GM19025 (cell line): ENCODE measurements around the gene ZNF559.
"Not testable (repeated sequence)": the region's sequence is repeated elsewhere in the genome, so short reads cannot be mapped to it uniquely, and the experiment has no call there.

Source experiments
- ATAC-seq: cut with Tn5 transposase; IDR thresholded peaks from one replicate; pipeline ENCODE4 v1.9.1; 2021; ENCODE audit warnings: mild to moderate bottlenecking, low read depth, moderate library complexity; ENCODE audit not compliant: unreplicated experiment

ZNF559 gene

DNA sequence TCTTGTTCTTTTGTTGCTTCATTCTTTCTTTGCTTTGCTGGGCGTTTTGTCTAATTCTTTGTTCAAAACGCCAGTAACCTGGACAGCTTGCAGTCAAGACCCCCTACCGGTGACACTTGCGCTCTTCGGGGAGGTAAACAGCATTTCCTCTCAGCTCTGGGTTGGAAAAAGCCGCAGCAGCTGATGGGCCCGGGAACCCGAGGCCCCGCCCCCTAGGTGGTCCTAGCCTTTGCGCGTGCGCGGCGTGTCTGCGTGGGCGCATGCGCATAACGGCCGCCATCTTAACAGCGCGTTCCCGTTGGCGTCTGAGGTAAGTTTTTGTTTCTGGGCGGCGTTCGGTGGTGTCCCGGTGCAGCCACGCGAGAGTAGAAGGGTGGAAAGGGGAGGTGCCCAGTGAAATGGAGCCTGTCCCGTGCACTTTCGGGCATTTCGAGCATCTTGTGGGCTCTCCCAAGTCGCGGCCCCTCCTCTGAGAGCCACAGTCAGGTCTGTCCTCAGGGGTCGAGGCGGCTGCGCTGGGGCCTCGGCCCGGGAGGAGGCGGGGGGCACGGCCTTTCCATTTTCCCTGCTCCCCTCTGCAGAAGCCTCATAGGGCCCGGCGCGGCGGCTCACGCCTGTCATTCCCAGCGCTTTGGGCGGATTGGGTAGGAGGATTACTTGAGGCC is at the start of gene ZNF559:
TSS of gene ZNF559 (plus strand) at position 261 of the 665 bp plus-strand sequence. CDS start 14,371 bp downstream, outside the sequence.
- peak; percentile 94 for ATAC-seq

DNA sequence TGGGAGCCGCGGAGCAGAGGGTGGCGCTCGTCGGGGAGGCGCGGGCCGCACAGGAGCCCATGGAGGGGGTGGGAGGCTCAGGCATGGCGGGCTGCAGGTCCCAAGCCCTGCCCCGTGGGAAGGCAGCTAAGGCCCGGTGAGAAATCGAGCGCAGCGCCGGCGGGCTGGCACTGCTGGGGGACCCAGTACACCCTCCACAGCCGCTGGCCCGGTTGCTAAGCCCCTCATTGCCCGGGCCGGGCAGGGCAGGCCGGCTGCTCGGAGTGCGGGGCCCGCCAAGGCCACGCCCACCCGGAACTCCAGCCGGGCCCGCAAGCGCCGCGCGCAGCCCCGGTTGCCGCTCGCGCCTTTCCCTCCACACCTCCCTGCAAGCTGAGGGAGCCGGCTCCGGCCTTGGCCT is 40.5 kb upstream of the ZNF559 start:
- not testable (repeated sequence) for ATAC-seq

DNA sequence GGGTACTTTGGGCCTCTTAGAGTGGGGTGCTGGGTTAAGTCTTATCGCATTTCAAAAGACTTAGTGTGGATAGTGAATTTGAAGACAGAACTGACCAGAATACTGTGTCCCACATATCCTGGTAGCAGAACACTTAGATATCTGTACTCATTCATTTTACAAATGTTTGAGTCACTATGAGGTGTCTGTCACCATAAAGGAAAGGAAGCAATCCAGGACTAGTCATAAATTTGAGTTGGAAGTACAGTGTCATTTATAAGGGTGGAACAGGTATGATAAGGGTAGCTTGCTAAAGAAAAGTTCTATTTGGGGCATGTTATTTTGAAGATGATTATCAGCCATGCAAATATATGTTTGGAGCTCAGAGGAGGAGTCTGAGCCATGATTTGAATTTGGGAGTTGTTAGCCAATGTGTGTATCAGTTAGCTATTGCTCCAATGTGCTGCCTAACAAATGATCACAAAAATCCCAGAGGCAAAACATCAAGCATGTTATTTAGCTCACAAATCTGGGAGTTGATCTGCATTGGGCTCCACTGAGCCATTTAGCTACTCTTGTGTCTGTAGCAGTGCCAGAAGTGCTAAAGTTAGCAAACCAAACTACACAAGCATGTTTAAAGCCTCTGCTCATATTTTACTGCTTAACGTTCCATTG is 34.6 kb upstream of the ZNF559 start:
- no peak for ATAC-seq

DNA sequence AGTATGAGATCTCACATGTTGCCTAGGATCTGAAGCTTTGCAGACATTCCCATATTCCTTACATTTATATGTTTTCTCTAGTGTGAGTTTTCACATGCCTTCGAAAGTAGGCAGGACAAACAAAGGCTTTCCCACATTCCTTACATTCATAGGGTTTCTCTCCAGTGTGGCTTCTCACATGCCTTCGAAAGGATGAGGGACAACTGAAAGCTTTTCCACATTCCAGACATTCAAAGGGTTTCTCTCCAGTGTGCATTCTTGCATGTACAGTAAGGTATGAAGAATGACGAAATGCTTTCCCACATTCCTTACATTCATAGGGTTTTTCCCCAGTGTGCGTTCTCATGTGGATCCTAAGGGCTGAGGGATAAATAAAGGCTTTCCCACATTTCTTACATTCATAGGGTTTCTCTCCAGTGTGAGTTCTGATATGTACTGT is 28.5 kb upstream of the ZNF559 start:
- ATAC-seq = no peak

DNA sequence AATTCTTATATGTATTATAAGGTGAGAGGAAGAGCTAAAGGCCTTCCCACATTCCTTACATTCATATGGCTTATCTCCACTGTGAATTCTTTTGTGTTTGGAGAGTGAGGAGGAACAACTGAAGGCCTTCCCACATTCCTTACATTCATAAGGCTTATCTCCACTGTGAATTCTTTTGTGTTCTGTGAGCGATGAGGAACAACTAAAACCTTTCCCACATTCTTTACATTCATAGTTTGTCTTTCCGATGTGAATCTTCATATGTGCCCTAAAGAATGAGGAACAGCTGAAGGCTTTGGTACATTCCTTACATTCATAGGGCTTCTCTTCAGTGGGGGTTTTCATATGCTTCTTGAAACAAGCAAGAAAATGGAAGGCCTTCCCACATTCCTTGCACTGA is 27.6 kb upstream of the ZNF559 start:
- no peak for ATAC-seq

DNA sequence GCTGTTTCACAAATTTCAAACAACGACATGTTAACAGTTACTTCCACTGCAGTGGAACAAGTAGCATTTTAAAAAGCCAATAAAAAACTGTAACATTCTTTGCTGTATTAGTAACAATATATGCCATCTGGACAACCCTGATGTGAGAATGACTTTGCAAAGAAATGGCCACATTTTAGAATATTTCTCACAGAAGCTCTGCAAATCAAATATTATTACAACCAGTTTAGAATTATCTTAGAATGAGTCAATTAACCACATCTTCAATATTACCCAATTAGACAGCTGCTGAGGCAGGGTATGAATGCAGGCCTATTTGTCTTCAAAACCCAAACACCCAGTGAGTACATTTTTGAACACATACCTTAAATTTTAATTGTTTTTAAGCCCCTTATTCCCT is 17.5 kb upstream of the ZNF559 start:
- no peak for ATAC-seq

DNA sequence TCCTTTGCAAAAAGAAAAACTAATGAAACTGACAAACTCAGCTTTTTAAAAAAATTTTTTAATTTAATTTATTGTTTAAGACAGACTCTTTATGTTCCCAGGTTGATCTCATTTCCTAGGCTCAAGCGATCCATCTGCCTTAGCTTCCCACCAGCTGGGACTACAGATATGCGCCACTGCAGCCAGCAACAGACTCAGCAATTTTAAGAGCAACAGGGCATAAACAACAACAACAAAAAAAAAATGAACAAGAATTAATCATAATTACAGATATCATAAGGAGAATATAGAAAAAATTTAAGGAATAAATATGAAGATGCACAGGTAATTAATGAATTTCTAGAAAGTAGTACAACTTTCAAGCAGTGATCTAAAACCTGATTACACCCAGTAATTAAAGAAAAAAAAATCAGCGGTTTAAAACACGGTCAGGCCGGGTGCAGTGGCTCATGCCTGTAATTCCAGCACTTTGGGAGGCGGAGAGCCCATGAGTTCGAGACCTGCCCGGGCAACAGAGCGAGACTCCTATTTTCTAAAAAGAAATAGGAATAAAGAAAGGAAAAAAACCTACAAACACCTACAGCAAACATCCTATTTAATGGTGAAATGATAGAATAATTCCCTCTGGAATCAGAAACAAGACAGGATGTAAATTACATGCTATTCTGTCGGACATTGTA is 15.7 kb upstream of the ZNF559 start:
- no peak for ATAC-seq

DNA sequence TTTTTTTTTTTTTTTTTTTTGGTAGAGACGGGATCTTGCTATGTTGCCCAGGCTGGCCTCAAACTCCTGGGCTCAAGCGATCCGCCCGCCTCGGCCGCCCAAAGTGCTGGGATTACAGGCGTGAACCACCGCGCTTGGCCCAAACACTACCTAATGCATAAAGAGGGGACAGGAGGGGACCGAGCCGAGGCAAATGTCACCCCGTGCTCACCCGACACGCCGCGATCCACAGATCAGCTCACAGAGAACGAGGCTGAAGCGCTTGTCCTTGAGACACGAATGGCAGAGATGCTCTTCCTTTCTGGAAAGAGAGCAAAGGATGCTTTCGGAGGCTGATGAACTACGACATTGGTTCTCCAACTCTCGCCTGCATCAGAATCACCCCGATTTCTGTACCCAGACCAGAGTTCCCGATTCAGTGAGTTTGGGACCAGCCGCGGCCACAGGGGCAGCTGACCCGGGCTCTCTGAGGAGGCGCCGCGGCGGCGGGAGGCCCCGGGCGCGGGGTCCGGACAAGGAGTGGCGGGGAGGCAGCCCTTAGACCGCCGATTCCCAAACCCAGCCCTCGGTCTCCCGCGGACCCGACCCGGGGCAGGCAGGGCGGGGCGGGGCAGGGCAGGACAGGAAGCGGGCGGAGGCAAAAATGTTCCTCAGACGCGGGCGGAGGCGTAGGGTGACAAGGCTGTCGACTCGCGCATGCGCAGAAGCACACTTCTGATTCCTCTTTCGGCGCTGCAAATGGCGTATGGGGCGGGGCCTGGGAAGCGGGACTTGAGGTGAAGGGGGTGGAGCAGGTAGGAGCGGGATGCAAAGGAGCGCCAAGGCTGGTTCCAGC is 14.6 kb upstream of the ZNF559 start, which contains the start of gene ZNF699:
TSS of gene ZNF699 (minus strand) at position 700 of the 835 bp plus-strand sequence. CDS start 4,719 bp downstream, outside the sequence.
- ATAC-seq = peak; percentile 86

DNA sequence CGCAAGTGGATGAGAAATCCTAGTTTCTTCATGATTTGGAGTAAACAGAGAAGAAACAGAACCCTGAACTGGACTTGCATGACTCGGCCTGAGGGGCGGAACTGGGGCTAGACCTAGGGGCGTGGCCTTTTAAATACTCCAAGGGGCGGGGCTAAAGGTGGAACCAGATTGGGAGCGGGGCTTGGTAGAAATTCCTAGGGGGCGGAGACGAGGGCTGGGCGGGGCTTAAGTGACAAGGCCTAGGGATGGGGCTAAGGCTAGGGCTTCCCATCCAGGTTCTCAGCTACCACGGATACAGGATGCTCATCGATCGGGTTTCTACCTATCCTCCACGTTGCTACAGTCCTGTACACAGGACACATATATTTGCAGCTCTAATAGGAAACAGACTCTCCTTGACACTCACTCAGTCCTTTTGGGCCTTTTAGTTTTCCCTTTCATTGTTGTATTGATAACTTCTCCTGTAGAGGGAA is 14.0 kb upstream of the ZNF559 start:
- peak; percentile 49 for ATAC-seq

DNA sequence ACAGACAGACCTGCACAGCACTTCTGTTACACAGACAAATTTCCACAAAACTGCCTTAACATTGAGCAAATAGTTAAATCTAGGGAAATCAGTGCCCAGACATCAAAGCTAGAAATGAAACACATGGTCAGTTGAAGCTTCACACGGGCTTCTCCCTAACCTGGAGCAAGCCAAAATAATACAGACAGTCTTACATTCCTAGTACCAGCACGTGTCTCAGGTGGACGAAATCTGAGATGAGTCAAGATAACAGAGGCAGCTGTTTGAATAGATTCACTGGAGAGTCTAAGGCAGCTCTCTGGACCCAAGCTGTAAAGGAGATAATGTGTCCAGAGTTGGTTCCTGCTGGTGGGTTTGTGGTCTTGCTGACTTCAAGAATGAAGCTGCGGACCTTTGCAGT is 10.2 kb upstream of the ZNF559 start:
- no peak for ATAC-seq

DNA sequence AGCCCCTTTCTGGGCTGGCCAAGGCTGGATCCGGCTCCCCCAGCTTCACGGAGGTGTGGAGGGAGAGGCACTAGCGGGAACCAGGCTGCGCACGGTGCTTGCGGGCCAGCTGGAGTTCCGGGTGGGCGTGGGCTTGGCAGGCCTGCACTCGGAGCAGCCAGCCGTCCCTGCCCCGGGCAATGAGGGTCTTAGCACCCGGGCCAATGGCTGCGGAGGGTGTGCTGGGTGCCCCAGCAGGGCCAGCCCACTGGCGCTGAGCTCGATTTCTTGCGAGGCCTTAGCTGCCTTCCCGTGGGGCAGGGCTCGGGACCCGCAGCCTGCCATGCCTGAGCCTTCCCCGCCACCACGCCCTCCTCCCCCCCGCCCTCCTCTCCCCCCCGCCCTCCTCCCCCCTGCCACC is 2.6 kb upstream of the ZNF559 start:
- no peak for ATAC-seq

DNA sequence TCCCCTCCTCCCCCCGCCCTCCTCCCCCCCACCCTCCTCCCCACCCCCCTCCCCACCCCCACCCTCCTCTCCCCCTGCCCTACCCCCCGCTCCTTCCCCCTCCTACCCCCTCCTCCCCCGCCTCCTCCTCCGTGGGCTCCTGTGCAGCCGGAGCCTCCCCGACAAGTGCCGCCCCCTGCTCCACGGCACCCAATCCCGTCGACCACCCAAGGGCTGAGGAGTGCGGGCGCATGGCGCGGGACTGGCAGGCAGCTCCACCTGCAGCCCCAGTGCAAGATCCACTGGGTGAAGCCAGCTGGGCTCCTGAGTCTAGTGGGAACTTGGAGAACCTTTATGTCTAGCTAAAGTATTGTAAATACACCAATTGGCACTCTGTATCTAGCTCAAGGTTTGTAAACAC is 2.2 kb upstream of the ZNF559 start:
- not testable (repeated sequence) for ATAC-seq

DNA sequence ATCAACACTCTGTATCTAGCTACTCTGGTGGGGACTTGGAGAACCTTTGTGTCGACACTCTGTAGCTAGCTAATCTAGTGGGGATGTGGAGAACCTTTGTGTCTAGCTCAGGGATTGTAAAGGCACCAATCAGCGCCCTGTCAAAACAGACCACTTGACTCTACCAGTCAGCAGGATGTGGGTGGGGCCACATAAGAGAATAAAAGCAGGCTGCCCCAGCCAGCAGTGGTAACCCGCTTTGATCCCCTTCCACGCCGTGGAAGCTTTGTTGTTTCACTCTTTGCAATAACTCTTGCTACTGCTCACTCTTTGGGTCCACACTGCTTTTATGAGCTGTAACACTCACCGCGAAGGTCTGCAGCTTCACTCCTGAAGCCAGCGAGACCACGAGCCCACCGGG is 1.8 kb upstream of the ZNF559 start:
- ATAC-seq = not testable (repeated sequence)

DNA sequence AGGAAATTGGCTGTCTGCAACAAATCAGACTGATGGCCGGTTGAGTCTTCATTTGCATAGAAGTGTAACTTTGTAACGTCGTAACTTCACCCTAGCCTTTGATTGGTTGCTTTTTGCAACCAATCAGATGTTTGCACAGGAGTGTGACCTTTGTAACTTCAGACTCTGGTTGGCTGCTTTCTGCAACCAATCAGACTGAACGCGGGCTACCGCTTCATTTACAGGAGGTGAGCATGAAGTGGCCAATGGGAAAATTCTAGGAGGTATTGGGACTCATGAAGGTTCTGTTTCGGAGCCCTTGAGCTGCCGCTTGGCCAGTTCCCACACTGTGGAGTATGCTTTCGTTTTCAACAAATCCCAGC is 441 bp upstream of the ZNF559 start:
- peak; percentile 26 for ATAC-seq

DNA sequence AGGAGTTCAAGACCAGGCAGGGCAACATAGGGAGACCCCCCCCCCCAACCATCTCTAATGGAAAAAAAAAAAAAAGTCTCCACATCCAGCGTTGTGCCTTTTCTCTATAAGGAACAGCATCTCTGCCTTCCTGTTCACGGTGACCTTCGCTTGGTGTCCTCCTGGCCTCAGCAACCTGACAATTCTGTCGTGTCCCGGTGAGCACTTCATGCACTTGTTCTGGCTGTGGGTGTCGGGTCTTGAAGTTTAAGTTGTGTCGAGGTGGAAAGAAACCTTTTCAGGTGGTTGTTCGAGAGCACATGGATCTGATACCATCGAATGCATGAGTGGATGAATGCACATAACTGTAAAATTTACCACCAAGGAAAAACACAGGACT is 594 bp downstream of the ZNF559 start:
- no peak for ATAC-seq

DNA sequence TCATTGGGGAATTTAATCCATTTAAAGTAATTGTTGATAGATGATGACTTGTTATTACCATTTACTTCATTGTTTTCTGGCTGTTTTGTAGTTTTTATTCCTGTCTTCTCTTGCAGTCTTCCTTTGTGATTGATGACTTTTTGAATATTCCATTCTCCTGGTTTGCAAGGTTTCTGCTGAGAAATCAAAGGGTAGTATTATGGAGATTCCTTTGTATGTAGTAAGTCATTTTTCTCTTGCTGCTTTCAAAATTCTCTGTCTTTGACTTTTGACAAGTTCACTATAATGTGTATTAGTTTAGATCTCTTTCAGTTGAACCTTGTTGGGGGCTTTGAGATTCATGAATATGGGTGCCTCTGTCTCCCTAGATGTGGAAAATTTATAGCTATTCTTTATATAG is 6.0 kb downstream of the ZNF559 start:
- ATAC-seq = no peak

DNA sequence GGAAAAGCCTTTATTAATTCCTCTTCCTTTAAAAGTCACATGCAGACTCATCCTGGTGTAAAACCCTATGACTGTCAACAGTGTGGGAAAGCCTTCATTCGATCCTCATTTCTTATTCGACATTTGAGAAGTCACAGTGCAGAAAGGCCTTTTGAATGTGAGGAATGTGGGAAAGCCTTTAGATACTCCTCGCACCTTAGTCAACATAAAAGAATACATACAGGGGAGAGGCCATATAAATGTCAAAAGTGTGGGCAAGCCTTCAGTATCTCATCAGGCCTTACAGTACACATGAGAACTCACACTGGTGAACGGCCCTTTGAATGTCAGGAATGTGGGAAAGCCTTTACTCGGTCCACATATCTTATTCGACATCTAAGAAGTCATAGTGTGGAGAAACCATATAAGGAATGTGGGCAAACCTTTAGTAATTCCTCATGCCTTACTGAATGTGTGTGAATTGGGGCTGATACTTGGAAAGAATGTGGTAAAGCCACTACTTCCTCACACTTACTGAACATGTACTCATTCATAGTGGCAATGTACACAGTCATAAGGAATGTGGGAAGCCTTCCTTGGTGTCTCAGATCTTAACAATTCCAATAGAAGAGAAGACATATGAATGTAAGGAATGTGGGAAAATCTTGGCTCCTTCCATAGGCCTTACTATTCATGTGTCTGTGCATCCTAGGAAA is 18.8 kb downstream of the ZNF559 start:
- no peak for ATAC-seq

DNA sequence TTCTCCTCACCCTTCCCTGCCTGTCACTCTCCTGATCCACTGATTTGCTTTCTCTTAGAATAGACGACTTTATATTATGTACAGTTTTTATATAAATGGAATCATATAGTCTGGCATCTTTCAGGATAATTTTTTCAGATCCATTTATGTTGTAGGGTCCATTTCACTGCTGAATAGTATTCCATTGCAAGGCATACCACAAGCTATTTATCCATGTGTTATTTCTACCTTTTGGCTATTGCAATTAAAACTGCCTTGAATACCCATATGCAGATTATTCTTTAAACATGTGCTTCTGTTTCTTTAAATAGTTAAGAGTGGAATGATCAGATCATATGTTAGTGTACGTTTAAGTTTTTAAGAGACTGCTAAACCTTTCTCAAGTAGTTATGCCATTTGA is 21.0 kb downstream of the ZNF559 start:
- ATAC-seq = no peak

DNA sequence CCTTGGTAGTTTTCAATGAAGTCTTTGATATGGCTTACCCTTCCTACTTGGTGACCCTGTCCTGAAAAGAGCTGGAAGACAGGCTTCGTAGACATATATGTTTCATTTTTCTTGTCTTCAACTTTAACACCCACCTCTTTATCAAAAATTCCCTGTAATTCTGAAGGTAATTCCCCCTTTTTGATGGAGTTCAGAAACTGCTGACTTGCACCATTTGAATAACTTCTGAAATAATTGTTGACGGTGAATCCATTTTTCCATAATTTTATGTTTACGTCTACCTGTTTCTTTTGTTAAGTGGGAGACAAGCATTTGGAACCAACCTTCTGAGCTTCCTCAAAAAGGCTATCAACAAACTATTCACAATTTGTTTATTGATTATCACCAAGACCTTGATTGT is 24.3 kb downstream of the ZNF559 start:
- ATAC-seq = no peak

DNA sequence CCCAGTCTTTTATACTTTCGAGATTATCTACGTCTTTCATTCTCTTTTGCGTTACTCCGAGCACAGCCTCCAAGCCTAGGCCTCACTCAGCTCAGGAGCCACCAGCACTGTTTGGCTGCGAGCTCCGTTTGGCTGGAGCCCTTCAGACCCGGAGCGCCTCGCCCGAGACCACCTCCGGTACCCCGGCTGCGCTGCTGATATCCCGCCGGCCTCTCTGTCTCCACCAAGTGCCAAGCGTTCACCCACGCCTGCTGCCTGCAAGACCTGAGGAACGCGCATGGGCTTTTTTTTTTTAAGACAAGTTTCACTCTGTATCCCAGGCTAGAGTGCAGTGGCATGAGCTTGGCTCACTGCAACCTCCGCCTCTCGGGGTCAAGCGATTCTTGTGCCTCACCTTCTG is 24.7 kb downstream of the ZNF559 start:
- no peak for ATAC-seq
